D721Med (cell line): ENCODE results near the gene MT1X.

Source experiments
- DNase-seq: peaks from one replicate; pipeline ENCODE4 v3.0.0; 2011; ENCODE audit warnings: low spot score; ENCODE audit not compliant: insufficient read length
- FAIRE-seq: peaks from 2 replicates; lab custom pipeline; 2011; peaks lifted over from hg19 to GRCh38; lab: Jason Lieb, UNC
- CTCF ChIP-seq: IDR thresholded peaks from 2 replicates; pipeline ENCODE4 v1.5.1; 2012; ENCODE audit warnings: mild to moderate bottlenecking, control low read depth; ENCODE audit not compliant: insufficient read depth; ENCODE audit errors: missing control alignments

Gene MT1X

GRCh38 chr16:56637814-56638750 is 44.2 kb upstream of the MT1X start, which contains the start of gene MT1A:
TSS of gene MT1A (plus strand) at chr16:56638666. CDS start at chr16:56638739, 73 bp downstream.
- DNase-seq (peak; percentile 25), FAIRE-seq (no peak)

DNA sequence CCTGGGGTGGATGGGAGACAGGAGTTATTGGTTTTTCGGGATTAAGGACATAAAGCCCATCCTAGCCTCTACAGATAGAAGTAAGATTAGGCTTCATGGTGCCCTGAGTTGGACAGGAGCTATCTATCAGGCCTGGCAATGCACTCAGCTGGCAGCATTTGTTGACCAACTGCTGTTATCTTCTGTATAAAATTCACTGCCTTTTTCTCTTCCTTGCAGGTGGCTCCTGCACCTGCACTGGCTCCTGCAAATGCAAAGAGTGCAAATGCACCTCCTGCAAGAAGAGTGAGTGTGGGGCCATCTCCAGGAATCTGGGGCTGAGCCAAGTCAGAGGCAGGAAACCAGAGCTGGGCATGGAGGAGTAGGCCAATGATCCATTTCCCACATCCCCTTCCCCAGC is 43.2 kb upstream of the MT1X start:
- FAIRE-seq (no peak), DNase-seq (no peak)
- no peak for TF ChIP-seq CTCF

More at GRCh38 chr16:56637814-56638750, 44.2 kb upstream of the MT1X start, which contains the start of gene MT1A:
- TF ChIP-seq CTCF: no peak

DNA sequence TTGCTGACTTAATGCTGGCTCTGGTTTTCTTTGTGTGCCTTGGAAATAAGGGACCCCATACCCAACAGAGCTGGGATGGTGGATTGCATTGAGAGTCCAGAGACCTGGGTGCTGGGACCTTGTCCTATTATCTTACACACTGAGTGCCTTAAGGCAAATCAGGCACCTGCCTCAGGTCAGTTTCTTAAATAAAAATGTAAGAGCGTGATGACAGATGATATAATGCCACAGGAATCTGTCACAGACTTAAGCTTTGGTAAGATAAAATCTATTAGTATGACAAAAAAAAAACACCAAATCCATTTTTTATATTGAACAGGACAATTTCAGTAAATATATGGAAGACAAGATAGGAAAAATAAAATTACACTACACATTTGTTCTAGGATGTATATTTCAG is 42.2 kb upstream of the MT1X start:
- FAIRE-seq: no peak
- no peak for DNase-seq
- no peak for TF ChIP-seq CTCF

GRCh38 chr16:56641166-56641565 is 41.1 kb upstream of the MT1X start:
- no peak for DNase-seq
- no peak for FAIRE-seq
- no peak for TF ChIP-seq CTCF

- no peak for DNase-seq
- FAIRE-seq: no peak
- TF ChIP-seq CTCF: no peak
Measured at GRCh38 chr16:56643080-56643778, 39.0 kb upstream of the MT1X start.

DNA sequence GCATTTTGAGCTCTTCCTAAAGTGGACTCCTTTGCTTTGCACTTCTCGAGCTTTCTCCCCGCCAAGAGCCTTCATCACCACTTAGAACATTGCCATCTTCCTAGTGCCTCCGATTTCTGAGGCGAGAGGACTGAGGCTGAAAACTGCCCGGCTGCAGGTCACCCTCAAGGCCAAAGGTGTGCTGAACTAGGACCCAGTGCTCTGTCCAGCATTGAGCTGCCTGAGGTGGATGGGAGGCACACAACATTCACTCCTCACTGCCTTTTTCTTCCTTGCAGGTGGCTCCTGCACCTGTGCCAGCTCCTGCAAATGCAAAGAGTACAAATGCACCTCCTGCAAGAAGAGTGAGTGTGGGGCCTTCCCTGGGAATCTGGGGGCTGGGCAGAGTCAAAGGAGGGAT is 38.4 kb upstream of the MT1X start:
- DNase-seq (no peak), FAIRE-seq (no peak)
- TF ChIP-seq CTCF: no peak
